HG03039 (cell line): Measurements from ENCODE around the gene KRTAP10-4.

Experiments
- ATAC-seq: cut with Tn5 transposase; IDR thresholded peaks from one replicate; pipeline ENCODE4 v1.9.1; 2021; ENCODE audit warnings: mild to moderate bottlenecking, moderate library complexity; ENCODE audit not compliant: unreplicated experiment

Gene KRTAP10-4

DNA sequence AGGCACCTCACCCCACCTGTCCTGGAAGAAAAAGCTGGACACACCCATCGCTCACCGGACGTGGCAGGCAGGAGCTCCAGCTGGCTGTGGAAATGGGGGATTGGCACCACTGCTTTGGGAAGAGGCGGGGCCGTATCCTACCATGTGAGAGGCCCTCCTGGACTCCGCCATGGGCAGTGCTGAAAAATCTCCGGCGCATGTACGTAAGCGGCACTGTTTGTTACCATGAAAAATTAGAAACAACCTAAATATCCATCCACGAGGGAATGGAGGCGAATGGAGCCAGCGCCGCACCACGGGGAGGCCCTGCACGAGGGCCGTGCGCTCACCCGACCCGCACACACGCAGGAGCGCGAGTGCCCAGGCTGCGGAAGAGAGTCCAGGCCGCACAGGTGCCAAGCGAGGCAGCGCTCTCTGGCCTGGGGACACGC is 41.4 kb downstream of the KRTAP10-4 start:
- ATAC-seq, result no peak

DNA sequence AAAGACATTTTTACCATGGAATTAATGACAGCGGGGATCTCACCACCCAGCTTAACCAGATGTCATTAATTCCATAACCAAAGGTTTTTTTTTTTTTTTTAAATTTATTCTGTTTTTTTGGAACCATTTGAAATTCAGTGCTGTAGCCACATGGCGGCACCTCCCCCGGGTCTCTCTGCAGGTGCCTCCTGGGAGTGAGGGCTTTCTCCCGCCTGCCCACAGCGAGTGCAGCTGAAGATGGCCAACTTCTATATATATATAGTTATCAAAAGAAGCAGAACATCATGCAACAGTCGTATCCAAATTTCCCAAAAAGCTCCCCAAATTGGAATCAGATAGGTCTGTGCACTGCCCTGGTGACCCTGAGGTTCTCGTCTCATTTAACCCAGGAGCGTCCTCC is 41.9 kb downstream of the KRTAP10-4 start:
- ATAC-seq, result no peak

DNA sequence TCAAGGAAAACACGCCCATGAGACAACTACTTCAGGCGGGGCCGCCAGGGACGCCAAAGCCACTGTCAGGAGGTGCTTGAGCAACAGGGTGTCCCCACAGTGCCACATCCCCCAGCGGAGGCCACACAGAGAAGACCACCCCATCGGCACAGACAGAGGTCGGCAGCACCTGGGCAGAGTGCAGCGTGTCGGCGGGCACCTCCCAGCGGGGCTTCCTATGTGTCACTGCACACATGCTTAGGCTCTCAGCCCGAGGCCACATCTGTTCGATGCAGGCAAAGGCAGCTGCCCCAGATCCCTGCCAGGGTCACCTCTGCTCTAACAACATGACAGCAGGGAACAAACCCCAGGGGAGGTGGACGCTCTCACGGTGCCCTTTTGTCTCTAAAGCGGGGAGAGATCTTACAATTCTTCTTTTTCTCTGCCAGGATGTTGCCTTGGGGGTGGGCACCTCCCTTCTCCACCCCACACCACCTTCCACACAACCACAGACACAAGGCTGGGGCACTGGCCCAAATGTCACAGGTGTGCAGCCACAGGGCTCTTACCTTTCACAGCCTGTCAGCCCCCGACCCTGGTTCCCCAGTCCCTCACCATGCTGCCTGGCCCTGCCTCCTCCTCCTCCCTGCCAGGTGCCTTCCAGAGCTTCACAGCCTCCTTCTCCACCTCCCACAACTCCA is 42.5 kb downstream of the KRTAP10-4 start:
- no peak for ATAC-seq

DNA sequence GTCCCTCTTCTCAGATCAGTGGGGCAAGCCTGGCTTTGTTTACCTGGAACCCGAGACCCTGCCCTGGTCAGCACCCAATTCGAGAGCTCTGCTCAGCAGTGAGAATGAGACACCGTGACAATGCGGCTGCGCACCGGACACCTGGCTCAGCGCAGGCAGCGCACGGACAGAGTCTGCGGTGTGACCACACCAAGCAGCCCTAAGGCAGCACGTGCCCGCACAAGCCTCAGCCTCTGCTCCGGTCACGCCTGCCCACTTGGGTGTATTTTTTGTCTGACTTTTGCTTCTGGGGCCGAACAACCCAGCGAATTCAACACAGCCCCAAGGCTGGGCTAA is 43.0 kb downstream of the KRTAP10-4 start:
- ATAC-seq, result no peak

DNA sequence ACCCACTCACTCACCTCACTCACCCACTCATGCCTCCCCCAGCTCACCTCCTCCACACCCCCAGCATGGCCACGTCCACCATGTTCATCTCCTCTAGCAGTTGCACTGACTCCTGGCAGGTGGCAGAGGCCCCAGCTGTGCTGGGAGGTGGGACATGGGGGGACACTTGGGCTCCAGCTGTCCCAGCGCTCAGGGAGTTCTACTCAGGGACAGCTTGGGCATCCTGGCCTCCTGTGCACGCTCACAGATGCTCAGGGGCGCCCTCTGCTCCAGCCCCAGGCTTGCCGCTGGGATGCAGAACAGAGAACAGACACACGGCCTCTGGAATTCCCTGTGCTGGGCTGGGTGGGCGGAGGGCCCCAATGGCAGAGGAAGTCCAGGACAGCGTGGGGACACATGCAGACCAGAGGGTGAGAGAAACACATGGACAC is 43.6 kb downstream of the KRTAP10-4 start:
- ATAC-seq, result no peak

DNA sequence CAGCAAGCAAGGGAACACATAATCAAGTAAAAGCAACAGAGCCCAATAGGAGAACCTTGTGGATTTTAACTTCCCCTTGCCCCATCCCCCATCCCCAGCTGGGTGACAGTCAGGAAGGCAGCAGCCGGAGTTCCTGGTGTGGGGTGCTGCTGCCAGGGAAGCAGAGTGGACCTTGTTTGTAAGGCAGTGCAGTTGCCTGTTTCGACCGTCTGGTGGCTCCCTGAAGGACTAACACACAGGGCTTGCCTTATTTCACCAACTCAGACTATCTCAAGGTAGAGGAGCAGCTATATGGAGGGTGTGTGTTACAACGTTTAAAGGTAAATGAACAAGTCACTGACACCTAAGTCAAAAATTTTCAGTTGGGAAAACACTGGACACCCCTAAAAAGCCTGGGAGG is 45.0 kb downstream of the KRTAP10-4 start:
- no peak for ATAC-seq

DNA sequence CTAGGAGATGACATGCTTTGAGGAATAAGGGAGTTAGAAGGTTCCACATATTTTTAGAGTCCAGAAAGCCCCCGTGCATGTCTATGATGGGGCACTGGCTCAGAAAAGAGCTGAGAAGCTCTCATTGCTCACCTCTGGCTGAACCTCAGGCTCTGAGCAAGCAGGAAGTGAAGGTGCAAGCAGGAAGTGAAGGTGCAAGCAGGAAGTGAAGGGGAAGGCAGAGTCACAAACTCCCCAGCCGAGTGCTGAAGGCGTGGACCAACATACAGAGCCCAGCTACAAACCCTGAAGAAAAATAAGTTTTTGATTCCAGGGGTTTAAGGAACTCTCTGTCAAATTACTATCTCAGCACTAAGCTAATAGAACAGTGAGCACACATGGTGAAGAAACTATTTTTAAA is 45.4 kb downstream of the KRTAP10-4 start:
- ATAC-seq, result no peak

DNA sequence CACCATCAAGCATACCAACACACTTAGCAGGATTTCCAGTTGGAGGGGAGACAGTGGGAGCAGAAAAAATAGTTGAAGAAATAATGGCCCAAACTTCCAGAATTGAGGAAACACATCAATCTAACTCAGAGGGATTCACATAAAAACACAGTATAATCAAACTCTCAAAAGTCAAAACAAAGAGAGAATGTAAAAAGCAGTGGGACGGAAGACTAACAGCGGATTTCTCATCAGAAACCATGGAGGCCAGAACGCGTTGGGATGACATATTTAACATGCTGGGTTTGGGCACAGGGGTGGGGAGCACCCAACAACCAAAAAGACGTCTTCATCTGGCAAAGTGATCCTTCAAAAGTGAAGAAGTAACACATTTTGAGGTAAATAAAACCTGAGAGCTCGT is 46.4 kb downstream of the KRTAP10-4 start:
- ATAC-seq, result no peak

DNA sequence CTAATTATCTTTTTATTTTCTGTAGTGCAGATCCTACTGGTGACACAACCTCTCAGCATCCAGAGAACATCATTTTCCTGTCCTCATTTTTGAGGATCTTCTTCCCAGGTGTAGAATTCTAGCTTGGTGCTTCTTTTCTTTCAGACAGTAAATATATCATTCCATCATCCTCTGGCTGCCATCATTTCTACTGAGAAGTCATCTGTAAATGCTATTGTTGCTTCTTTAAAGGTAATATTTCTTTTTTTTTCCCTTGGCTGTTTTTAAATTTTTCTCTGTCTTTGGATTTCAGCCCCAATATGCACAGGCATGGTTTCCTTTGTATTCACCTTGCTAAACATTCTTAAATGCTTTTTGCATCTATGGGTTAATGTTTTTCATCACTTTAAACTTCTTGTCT is 50.0 kb downstream of the KRTAP10-4 start:
- no peak for ATAC-seq
